ENCODE data around the gene TLE4.

DNA sequence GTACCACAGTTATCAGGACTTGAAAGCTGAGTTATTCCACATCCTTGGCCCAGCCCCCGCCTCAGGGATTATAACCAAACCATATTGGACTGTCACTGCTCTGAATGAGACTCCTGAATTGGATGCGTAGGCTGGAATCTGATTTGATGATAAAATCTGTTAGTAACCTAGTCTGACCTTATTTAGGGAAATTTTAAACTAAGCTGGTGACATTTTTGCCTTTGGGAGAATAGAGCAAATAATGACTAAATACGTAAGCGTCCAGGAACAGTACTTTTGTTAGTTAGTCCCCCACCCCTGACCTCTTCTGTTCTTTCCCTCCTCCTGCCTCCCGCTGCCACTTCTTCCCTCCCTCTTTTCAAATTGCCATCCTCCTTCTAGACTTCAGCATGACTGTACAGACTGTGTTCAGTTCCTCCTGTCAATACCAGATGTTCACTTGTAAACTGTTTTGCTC, 92.6 kb downstream of the TLE4 start:
- TF ChIP-seq RCOR1 (IDR thresholded peaks at IDR 0.05; ENCODE audit: low read depth, low read length) (no peak), POLR2A (IDR thresholded peaks at IDR 0.05; ENCODE audit: low read length) (no peak), BHLHE40 (IDR thresholded peaks at IDR 0.05; ENCODE audit: low read depth, low read length) (no peak), PHF8 (IDR thresholded peaks at IDR 0.05; ENCODE audit: borderline replicate concordance, low read depth) (no peak), SMC3 (IDR thresholded peaks at IDR 0.05) (no peak), HOXA7 (CRISPR knock-in tag; IDR thresholded peaks at IDR 0.05) (no peak), ZNF302 (CRISPR knock-in tag; IDR thresholded peaks at IDR 0.05) (no peak), PBX3 (IDR thresholded peaks at IDR 0.05) (no peak), ZFP36 (IDR thresholded peaks at IDR 0.05; ENCODE audit: borderline replicate concordance, partially characterized antibody) (no peak)
- TF ChIP-seq, protein P1, sequence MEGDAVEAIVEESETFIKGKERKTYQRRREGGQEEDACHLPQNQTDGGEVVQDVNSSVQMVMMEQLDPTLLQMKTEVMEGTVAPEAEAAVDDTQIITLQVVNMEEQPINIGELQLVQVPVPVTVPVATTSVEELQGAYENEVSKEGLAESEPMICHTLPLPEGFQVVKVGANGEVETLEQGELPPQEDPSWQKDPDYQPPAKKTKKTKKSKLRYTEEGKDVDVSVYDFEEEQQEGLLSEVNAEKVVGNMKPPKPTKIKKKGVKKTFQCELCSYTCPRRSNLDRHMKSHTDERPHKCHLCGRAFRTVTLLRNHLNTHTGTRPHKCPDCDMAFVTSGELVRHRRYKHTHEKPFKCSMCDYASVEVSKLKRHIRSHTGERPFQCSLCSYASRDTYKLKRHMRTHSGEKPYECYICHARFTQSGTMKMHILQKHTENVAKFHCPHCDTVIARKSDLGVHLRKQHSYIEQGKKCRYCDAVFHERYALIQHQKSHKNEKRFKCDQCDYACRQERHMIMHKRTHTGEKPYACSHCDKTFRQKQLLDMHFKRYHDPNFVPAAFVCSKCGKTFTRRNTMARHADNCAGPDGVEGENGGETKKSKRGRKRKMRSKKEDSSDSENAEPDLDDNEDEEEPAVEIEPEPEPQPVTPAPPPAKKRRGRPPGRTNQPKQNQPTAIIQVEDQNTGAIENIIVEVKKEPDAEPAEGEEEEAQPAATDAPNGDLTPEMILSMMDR (IDR thresholded peaks at IDR 0.05), result no peak
- TF ChIP-seq, protein P2, sequence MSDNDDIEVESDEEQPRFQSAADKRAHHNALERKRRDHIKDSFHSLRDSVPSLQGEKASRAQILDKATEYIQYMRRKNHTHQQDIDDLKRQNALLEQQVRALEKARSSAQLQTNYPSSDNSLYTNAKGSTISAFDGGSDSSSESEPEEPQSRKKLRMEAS (IDR thresholded peaks at IDR 0.05), result no peak

Data from A549 (cell line).